ENCODE measurements around the gene SUSD6.
"Not testable (repeated sequence)": the region's sequence is repeated elsewhere in the genome, so short reads cannot be mapped to it uniquely, and the experiment has no call there.

DNA sequence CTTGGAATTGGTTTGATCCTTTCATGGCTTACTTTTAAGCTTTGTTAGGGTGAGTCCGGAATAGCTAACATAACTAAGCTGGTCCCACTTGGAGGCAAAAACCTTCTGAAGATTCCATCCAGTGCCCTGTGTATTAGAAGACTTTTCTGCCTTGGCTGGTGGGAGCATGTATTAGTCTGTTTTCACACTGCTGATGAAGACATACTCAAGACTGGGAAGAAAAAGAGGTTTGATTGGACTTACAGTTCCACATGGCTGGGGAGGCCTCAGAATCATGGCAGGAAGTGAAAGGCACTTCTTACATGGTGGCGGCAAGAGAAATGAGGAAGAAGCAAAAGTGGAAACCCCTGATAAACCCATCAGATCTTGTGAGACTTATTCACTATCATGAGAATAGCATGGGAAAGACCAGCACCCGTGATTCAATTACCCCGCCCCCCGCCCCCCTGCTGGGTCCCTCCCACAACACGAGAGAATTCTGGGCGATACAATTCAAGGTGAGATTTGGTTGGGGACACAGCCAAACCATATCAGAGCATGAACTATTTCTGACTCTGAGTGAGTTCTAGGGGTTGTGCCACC is 30.9 kb downstream of the SUSD6 start:
- TF ChIP-seq, protein P1, sequence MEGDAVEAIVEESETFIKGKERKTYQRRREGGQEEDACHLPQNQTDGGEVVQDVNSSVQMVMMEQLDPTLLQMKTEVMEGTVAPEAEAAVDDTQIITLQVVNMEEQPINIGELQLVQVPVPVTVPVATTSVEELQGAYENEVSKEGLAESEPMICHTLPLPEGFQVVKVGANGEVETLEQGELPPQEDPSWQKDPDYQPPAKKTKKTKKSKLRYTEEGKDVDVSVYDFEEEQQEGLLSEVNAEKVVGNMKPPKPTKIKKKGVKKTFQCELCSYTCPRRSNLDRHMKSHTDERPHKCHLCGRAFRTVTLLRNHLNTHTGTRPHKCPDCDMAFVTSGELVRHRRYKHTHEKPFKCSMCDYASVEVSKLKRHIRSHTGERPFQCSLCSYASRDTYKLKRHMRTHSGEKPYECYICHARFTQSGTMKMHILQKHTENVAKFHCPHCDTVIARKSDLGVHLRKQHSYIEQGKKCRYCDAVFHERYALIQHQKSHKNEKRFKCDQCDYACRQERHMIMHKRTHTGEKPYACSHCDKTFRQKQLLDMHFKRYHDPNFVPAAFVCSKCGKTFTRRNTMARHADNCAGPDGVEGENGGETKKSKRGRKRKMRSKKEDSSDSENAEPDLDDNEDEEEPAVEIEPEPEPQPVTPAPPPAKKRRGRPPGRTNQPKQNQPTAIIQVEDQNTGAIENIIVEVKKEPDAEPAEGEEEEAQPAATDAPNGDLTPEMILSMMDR (IDR thresholded peaks at IDR 0.05) = not testable (repeated sequence)
- TF ChIP-seq, protein P2, sequence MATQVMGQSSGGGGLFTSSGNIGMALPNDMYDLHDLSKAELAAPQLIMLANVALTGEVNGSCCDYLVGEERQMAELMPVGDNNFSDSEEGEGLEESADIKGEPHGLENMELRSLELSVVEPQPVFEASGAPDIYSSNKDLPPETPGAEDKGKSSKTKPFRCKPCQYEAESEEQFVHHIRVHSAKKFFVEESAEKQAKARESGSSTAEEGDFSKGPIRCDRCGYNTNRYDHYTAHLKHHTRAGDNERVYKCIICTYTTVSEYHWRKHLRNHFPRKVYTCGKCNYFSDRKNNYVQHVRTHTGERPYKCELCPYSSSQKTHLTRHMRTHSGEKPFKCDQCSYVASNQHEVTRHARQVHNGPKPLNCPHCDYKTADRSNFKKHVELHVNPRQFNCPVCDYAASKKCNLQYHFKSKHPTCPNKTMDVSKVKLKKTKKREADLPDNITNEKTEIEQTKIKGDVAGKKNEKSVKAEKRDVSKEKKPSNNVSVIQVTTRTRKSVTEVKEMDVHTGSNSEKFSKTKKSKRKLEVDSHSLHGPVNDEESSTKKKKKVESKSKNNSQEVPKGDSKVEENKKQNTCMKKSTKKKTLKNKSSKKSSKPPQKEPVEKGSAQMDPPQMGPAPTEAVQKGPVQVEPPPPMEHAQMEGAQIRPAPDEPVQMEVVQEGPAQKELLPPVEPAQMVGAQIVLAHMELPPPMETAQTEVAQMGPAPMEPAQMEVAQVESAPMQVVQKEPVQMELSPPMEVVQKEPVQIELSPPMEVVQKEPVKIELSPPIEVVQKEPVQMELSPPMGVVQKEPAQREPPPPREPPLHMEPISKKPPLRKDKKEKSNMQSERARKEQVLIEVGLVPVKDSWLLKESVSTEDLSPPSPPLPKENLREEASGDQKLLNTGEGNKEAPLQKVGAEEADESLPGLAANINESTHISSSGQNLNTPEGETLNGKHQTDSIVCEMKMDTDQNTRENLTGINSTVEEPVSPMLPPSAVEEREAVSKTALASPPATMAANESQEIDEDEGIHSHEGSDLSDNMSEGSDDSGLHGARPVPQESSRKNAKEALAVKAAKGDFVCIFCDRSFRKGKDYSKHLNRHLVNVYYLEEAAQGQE (IDR thresholded peaks at IDR 0.05; ENCODE audit: low read depth, low read length) = not testable (repeated sequence)
- not testable (repeated sequence) for TF ChIP-seq SMC3 (IDR thresholded peaks at IDR 0.05; ENCODE audit: low read depth, low read length); TEAD4 (IDR thresholded peaks at IDR 0.05; ENCODE audit: borderline replicate concordance, insufficient read depth); POLR2AphosphoS5 (IDR thresholded peaks at IDR 0.05; ENCODE audit: low read depth, low read length); ELF1 (IDR thresholded peaks at IDR 0.05); GATA2 (CRISPR knock-in tag; IDR thresholded peaks at IDR 0.05)
